RKO (cell line): ENCODE measurements around the gene IGFL1.
"Not testable (repeated sequence)": the region's sequence is repeated elsewhere in the genome, so short reads cannot be mapped to it uniquely, and the experiment has no call there.

Experiments used
- DNase-seq: peaks from one replicate; pipeline ENCODE4 v3.0.0-alpha.2; 2016; ENCODE audit warnings: low spot score

The IGFL1 gene

DNA sequence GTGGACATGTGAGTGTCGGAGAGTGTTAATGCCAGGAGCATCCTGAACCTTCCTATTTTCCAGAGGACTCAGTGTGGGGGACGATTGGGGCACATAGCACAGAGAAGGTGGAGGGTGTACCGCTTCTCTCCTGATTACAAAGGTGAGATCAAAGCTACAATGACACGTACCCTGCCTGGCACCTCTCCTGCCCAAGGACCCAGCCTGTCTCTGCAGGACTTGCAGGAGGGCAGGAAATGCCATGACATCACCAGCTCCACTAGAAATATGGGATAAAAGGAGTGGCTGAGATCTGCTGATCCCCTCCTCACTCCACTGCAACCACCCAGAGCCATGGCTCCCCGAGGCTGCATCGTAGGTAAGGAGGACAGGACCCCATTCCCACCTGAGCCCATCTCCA, at the start of gene IGFL1:
Gene IGFL1 (plus strand): TSS at position 301 of the 400 bp plus-strand sequence. CDS start 33 bp downstream, at position 334.
- no peak for DNase-seq

DNA sequence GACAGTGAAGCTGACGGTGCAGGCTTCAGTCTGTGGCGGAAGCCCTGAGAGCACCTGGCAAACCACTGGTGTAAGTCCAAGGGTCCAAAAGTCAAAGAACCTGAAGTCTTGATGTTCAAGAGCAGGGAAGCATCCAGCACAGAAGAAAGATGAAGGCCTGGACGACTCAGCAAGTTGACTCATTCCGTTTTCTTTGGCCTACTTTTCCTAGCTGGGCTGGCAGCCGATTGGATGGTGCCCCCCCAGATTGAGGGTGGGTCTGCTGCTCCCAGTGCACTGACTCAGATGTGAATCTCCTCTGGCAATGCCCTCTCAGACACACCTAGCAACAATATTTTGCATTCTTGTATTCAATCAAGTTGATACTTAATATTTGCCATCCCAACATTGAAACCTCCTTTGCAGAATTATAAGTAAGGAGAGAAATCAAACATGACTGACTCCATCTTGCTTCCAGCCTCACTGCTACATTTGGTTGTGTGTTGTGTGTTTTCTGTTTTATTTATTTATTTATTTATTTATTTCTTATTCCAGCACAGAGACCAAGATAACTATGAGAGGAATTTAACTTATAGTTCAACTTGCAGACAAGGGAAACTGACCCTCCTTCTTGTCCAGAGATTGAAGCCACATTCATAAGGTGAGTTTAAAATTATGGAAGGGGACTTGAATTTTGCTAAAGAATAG, 48.7 kb upstream of the IGFL1 start:
- peak; percentile 39 for DNase-seq

DNA sequence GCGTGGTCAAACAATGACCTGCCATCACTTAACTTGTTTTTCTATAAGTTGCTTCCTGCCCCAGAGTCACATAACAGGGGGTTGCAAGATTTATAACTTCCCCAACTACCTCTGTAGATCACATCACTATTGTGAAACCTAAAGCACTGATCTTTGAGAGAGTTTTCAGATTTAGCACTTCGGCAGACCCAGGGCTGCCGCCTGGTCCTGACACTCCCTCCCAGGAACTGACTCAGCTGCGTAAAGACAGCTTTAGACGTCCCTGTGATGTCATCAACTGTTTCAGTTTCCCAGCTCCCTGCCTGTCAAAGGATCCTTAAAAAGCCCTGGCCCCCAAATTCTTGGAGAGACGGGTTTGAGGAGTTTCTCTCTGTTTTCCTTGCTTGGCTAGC, 48.2 kb upstream of the IGFL1 start:
- peak; percentile 15 for DNase-seq

DNA sequence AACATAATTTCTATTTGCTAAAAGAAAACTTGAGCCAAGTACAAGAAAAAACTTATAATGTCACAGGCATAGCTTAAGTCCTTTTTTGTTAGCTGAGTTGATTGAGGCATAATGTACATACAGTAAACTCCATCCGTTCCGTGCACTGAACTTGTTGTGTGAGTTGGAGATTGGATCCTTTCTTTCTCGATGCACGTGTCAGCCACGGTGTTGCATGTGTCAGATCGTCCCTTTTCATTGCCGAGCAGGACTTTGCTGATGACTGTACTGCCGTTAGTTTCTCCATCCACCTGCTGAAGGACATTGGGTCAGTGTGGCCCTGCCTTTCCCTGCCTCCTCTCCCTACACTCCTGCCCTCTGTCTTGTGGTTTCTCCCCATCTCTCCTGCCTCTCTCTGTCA, 47.1 kb upstream of the IGFL1 start:
- no peak for DNase-seq

DNA sequence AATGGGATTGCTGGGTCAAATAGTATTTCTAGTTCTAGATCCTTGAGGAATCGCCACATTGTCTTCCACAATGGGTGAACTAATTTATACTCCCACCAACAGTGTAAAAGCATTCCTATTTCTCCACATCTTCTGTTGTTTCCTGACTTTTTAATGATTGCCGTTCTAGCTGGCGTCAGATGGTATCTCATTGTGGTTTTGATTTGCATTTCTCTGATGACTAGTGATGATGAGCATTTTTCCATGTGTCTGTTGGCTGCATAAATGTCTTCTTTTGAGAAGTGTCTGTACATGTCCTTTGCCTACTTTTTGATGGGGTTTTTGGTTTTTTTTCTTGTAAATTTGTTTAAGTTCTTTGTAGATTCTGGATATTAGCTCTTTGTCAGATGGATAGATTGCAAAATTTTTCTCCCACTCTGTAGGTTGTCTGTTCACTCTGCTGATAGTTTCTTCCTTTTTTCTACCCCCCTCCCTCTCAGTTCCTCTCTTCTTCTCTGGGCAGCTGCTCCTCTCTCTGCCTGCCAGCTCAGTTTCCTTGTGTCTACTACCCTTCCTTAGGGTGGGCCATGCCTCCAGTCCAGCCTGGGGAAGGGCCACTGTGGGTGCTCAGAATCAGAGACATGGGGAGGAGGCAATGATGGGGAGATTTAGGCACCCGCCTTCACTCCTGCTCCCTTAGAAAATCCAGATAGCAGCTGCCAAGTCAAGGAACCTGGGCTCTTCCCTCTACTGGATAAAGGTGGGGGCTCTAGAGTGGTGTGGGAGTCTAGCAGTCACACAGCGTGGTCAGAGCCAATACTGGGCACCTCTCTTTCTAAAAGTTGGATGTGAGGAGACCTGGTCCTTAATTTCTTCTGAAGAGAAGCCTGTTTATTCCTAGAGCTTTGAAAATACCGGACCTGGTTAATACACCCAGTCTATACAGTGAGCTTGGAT, 44.5 kb upstream of the IGFL1 start:
- not testable (repeated sequence) for DNase-seq

DNA sequence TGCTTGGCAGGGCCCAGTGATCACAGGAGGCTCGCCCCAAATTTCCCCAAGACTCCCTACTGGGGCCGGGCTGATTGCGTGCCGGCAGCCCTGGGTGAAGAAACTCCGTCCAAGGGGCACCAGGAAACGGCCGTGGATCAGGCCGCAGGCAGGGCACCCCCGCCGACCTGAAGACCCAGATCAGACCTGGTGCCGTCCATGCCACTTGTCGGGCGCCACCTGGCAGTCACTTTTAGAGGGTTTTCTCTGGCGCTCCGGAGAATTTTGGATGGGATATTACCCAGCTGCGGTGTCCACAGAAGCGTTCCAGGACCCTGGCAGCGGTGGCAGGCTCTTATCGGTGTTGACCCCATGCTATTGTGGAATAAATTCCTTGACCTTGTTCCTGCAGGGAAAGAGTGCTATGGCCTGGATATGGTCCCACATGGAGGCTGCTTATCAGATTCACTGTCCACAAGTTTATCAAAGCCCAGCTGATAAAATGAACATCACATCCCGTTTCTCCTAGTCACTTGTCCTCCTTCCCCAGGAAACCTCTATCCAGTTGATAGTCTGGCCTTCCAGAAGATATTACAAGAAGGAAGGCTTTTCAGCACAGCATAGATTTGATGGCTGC, 43.3 kb upstream of the IGFL1 start:
- no peak for DNase-seq

DNA sequence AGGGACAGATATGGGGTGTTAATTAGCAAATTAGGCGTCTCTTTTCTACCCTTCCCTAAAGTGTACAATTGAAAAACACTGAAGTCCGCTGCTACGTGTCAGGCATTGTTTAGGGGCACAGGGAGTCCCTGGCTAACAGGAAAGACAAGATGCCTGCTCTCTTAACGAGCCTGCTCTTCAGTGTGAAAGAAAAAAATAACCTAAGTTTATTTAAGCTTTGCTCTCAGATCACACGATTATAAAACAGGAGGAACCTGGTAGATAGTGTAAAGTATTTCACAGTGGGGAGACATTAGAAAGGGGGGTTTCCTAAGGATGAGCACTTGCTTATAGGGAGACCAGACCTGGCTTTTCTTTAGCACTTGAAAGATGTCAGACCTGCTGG, 42.8 kb upstream of the IGFL1 start:
- DNase-seq, result no peak

DNA sequence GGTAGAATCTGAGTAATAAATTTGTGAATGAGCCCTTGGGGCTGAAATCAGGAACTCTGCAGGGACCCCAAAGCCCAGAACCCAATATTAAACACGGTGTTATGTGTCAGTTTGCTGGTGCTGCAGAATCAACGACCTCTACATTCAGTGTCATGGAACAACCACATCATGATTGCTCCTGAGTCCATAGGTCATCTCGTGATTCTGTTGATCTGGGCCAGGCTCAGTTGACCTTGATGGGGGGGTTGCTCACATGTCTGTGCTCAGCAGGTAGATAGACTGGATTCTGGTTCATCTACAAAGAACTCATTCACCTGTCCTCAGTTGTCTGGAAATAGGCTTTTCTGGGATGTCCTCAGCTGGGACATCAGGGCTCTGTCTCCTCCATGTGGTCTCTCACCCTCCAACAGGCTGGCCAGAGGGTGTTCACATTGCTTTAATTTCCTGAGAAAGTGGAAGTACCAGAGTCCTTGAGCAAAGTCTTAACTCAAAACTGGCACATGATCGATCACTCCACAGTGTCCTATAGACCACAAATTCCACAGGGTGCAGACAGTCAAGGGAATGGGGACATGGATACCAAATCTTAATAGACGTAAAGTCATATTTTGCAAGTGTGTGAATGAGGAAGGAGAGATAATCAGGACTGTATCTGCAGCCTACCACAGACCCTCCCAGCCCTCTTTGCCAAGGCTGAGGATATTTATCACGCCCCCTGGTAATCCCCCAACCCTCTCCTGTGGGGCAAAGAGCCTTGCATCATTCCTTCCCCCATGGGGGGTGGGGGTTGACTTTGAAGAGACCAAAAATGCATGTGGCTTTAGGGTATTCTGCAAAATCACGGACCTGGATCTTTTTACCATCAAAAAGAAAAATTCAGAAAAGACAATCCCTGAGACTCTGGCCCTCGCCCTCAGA, 39.3 kb upstream of the IGFL1 start:
- DNase-seq, result no peak

DNA sequence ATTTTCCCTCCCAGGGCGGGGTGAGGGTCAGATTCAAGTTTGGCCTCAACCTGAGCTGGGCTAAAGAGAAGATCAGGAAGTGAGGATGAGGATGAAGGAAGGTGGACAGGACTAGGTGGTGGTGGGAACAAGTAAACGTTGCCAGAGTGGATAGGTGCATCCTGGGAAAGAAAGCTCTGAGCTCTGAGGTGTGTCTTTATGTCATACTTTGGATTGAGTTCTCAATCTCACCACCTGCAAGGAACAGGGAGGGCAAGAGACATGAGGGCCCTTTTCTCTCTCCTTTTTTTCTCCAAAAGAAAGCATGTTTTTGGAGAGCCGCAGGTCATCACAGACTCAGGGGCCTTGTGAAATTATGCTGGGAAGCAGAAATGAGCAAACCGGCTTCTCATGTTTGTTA, 38.2 kb upstream of the IGFL1 start:
- DNase-seq, result no peak

DNA sequence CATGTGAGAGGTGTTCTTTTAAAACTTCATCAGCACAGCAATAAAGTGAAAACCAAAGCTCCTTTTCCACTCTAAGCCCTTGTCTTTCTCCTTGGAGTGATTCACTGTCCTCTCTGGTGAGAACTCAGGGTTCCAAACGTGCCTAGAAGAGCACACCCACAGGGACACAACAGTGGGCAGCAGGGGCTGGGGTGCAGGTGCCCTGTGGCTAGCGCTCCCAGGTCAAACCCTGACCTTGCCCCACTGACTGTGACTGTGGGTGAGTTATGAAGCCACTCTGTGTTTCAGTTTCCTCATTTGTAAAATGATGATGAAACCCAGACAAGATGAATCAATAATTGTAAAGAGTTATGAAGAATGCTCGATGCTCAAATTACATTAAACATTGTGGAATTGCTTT, 37.6 kb upstream of the IGFL1 start:
- DNase-seq, result no peak

DNA sequence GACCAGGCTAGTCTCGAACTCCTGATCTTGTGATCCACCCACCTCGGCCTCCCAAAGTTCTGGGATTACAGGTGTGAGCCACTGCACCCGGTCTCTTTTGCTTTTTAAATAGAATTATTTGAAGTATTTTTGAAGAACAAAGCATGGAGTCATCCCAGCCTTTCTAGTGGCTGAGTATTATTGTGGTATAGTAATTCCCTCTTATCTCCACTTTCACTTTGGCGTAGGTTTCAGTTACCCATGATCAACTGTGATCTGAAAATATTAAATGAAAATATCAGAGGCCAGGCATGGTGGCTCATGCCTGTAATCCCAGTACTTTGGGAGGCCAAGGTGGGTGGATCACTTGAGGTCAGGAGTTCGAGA, 36.9 kb upstream of the IGFL1 start:
- not testable (repeated sequence) for DNase-seq

DNA sequence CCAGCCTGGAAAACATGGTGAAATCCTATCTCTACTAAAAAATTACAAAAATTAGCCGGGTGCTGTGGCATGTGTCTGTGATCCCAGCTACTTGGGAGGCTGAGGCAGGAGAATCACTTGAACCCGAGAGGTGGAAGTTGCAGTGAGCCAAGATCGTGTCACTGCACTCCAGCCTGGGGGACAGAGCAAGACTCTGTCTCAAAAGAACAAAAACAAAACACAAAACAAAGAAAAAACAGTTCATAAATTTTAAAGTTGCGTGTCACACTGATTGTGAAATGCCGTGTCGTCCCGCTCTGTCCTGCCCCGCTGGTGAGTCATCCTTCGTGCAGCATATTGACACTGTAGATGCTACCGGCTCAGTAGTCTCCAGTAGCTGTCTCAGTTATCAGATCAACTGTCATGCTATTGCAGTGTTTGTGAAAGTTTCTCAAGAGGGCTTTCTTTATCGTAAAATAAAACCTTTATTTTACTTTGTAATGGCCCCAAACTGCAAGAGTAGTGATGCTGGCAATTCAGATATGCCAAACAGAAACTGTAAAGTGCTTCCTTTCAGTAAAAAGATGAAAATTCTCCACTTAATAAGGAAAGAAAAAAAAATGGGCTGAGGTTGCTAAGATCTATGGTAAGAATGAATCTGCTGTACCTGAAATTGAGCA, 36.4 kb upstream of the IGFL1 start:
- peak; percentile 21 for DNase-seq

DNA sequence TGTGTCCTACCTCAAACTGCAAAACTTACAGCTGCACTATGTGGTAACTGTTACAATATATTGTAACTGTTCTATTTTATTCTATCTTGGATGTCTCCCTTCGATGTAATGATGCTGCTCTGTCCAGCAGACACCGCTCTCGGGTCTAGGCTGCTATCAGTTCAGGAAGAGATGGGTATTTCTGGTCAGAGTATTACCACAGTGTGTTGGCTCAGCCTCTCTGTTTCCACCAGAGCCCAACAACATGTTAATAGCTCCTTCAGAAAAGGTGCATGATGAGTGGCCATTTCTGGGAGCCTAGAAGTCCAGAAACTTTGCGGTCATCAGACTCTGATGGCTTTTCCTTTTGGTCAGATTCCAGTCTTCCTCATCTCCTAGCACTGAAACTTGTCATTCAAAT, 35.9 kb upstream of the IGFL1 start:
- no peak for DNase-seq

DNA sequence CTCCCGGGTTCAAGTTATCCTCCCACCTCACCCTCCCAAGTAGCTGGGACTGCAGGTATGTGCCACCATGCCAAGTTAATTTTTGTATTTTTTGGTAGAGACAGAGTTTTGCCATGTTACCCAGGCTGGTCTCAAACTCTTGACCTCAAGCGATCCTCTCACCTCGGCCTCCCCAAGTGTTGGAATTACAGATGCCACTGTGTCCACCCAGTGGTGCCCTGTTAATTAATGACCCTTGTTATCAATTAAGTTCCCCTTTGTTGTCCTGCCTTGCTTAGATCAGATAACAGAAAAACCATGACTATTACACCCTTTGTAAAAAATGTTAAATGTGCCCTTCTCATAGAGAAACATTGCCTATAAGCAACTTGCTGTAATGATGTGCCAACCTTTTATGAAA, 34.4 kb upstream of the IGFL1 start:
- DNase-seq, result no peak

DNA sequence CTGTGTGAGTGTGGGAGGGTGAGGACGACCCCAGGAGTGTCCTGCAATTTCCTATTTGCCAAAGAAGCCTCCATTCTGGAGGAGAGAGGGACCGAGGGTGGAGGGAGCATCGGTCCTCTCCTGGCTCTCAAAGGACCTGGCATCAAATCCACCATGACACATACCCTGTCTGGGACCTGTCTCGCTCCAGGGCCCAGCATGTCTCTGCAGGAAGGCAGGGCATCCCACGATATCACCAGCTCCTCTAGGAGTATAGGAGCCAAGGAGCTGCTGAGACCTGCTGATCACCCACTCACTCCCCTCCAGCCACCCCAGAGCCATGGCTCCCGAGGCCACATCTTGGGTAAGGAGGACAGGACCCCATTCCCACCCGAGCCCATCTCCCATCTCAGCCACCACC, 33.6 kb upstream of the IGFL1 start:
- not testable (repeated sequence) for DNase-seq

DNA sequence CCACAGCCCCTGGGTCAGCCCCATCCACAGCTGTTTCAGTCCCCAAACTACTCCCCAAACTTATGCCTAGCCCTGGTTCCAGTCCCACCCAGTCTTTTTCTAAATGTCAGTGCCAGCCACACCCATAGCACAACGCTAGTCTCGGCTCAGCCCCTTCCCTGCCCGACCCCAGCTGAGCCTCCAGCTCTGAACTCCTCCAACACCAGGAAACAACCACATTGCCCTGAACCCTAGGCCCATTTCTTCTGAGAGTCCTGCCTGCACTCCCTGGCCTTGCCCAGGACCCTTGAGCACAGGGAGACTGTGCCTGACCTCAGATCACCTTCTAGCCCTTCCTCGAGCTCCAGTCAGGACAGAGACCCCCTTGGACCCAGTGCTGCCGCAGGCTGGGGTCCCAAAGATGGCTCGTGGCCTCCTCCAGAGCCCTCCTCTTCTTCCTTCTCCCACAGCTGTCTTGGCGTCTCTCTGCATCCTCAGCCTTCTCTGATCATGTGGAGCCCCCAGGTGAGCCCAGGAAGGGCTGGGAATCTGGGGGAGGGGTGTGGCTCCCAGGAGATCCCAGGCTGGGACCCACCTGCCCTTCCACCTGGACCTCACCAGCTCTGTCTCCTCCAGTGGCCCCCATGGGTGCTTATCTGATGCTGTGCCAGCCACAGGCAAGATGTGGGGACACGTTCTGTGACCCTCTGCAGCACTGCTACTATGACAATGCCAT, 33.0 kb upstream of the IGFL1 start:
- no peak for DNase-seq

DNA sequence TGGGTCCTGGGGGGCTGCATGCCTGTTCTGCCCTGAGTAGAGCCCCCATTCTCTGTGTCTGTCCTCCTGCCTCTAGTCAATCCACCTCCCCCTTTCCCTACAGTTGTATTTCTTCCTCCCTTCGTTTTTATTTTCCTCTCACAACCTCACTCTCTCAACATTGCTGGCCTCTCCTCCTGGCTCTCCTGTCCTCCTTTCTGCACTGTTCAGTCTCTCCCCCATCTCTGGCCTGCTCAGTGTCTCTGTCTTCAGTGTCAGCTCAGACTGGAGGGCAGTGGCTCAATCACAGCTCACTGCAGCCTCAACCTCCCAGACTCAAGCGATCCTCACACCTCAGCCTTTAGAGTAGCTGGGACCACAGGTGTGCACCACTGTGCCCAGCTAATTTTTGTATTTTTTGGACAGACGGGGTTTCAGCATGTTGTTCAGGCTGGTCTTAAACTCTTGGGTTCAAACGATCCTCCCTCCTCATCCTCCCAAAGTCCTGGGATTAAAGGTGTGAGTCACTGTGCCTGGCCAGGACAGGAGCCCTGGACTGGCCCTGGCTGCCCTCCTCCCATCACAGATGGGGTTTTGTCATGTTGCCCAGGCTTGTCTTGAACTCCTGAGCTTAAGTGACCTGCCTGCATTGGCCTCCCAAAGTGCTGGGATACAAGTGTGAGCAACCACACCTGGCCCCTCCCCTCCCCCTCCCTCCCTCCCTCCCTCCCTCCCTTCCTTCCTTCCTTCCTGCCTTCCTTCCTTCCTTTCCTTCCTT, 32.0 kb upstream of the IGFL1 start:
- DNase-seq, result no peak

DNA sequence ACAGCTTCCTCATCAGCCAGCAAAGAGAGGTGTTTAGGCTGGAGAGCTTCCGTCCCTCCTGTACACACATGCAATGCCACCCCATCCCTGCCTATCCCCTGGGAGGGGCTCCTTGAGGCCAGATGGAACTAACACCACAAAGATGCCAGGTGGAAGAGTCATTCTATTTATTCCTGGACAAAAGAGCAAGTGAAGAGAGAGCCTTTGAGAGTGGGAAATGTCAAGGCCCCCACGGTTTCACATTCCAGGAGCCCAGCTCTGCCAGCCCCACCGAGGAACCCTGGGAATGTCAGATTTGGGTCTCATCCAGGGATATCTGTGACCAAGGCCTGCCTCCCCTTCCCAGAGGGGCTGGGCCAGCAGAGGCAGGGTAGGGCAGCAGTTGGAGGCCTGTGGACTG, 30.8 kb upstream of the IGFL1 start:
- no peak for DNase-seq

DNA sequence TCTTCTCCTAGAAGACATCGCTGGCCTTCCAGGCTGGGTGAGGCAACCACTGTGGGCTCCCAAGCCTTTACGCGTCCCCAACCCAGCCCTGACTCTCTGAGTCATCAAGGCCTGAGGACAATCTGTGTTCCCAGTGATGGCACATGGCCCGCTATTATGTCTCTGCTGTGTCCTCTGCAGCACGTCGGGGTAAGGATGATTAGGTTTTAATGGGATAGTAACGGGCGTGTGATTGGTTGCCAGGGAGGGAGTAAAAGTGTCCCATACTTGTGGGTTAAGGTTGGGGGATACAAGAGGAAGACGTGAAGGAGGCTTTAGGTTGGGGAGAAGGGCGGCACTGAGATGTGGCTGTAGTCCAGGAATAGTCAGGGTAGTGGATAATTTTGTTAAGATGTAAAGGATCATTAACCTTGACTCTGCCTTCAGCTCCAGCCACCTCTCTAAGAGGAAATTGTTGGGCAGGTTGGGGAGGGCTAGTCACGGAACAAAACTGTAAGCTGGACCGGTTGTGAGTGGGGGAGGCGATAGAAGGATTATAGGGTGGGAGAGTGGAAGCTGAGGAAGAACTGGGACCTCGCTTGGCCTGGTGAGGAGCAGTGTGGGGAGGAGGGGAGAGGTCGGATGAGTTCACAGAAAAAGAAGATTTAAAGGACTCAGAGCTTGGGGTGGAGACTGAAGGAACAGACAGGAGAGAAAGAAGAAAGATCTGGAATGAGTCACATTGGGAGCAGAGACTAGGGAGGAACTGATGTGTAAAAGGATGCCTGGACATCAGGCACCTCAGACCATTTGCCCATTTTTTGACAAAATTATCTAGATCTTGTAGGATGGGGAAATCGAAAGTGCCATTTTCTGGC, 27.9 kb upstream of the IGFL1 start:
- no peak for DNase-seq
